SK-N-MC (cell line): ENCODE measurements around the gene SMC1B.
"Not testable (repeated sequence)": the region's sequence is repeated elsewhere in the genome, so short reads cannot be mapped to it uniquely, and the experiment has no call there.

Experiments
- EZH2 ChIP-seq: fragments of 200-600 bp; sonication (generic); IDR thresholded peaks from one replicate; pipeline ENCODE4 v1.6.1; 2017; ENCODE audit warnings: antibody characterized with exemption
- POLR2AphosphoS5 ChIP-seq: IDR thresholded peaks from 2 replicates; pipeline ENCODE4 v1.6.1; 2012; ENCODE audit warnings: mild to moderate bottlenecking, low read depth, low read length, borderline replicate concordance

DNA sequence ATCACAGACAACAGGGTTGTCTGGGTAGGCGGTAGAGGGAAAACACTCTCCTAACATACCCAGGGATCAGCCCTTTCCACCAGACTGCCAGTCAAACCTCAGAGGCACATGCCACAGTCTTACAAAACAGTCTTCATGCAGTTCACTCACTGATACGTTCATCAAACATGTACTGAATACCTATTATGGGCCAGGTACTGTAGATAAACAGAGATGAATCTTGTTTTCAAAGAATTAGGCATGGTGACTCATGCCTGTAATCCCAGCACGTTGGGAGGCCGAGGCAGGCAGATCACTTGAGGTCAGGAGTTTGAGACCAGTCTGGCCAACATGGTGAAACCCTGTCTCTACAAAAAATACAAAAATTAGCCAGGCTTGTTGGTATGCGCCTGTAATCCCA is 60.6 kb downstream of the SMC1B start:
- TF ChIP-seq EZH2, POLR2AphosphoS5: not testable (repeated sequence)
